HepG2 (cell line): Measurements from ENCODE around the gene ADGRV1. TPM values are rescaled to one million over a fixed set of nuclear protein-coding genes. Genes with fewer than 3 reads are reported as not detected.

Experiments used
- HIC2 ChIP-seq: sonication (generic); formaldehyde crosslinking; IDR thresholded peaks from 2 replicates; pipeline ENCODE4 v1.9.0; 2022; ENCODE audit warnings: low read depth, missing genetic modification reagents
- JDP2 ChIP-seq: sonication (generic); formaldehyde crosslinking; IDR thresholded peaks from 2 replicates; pipeline ENCODE4 v1.8.1; 2022; ENCODE audit warnings: missing genetic modification reagents, borderline replicate concordance
- NCOA5 ChIP-seq: sonication (generic); formaldehyde crosslinking; IDR thresholded peaks from 2 replicates; pipeline ENCODE4 v1.4.0; 2020; ENCODE audit warnings: missing genetic modification reagents
- NFATC3 ChIP-seq: sonication (generic); formaldehyde crosslinking; IDR thresholded peaks from 2 replicates; pipeline ENCODE4 v1.5.1; 2020; ENCODE audit warnings: mild to moderate bottlenecking, missing genetic modification reagents
- PCBP2 ChIP-seq: fragments of 200-400 bp; formaldehyde crosslinking; optimal IDR thresholded peaks from 2 replicates; pipeline ENCODE3; 2018; ENCODE audit warnings: low read length, low read depth; ENCODE audit not compliant: poor library complexity, severe bottlenecking
- TEF ChIP-seq: sonication (generic); formaldehyde crosslinking; IDR thresholded peaks from 2 replicates; pipeline ENCODE4 v1.5.0; 2020; ENCODE audit warnings: missing genetic modification reagents
- TFDP2 ChIP-seq: sonication (generic); formaldehyde crosslinking; IDR thresholded peaks from 2 replicates; pipeline ENCODE4 v1.4.0; 2020; ENCODE audit warnings: missing genetic modification reagents
- ZNF609 ChIP-seq: sonication (generic); formaldehyde crosslinking; IDR thresholded peaks from 2 replicates; pipeline ENCODE4 v1.4.0; 2020; ENCODE audit warnings: mild to moderate bottlenecking, missing genetic modification reagents, borderline replicate concordance
- polyA plus RNA-seq, 8 experiments: library from polyadenylated mRNA; depleted of rRNA in 3 of 8; stranded (reverse) in 7 of 8; unstranded in 1 of 8; fragments of >200 nt; fragmentation: Illumina TruSeq in 4 of 8; extraction: Trizol in 4 of 8; gene quantifications; 2 replicates each; pipeline versions ENCODE4 v1.2.1 to v1.2.3, GENCODE V29; 2011 to 2016; ENCODE audit warnings: low read depth in 4 of 8, missing spikeins in 1 of 8, mixed read lengths in 1 of 8; ENCODE audit not compliant: insufficient read depth in 1 of 8
- total RNA-seq, 5 experiments: library from RNA; depleted of rRNA; stranded (reverse); fragments of >200 nt; fragmentation: Illumina TruSeq; extraction: Trizol; gene quantifications; 2 replicates each; pipeline ENCODE4 v1.2.3, GENCODE V29; 2016; ENCODE audit warnings: low read depth in 1 of 5

ADGRV1 gene
- total and polyA plus RNA-seq, 2 of the 13 experiments (the other 11 are each of a cell fraction or from before 2014, with no cell fraction given) = 1.7 to 3.9 TPM

- TF ChIP-seq NCOA5 (CRISPR knock-in tag) (no peak), JDP2 (CRISPR knock-in tag) (no peak), PCBP2 (no peak), TEF (CRISPR knock-in tag) (no peak), ZNF609 (CRISPR knock-in tag) (no peak), TFDP2 (CRISPR knock-in tag) (no peak), HIC2 (CRISPR knock-in tag) (no peak), NFATC3 (no peak)
Observed at GRCh38 chr5:91053741-91054025, 495.1 kb downstream of the ADGRV1 start (continued).
